Erythroblast (primary cell): ENCODE data around the gene NLN.

ENCODE experiments used
- GATA1 ChIP-seq: IDR thresholded peaks from 2 replicates; pipeline ENCODE4 v1.6.1; 2011; ENCODE audit warnings: low read depth, mild to moderate bottlenecking, control low read depth, low read length, moderate library complexity
- POLR2A ChIP-seq: IDR thresholded peaks from 2 replicates; pipeline ENCODE4 v1.6.1; 2011; ENCODE audit warnings: mild to moderate bottlenecking, low read length

GRCh38 chr5:65727491-65728156, 5.6 kb downstream of the NLN start:
- TF ChIP-seq POLR2A (no peak), GATA1 (no peak)
